GM19043 (cell line): ENCODE results near the gene LEMD2.

Experiments used
- ATAC-seq: cut with Tn5 transposase; IDR thresholded peaks from one replicate; pipeline ENCODE4 v1.9.1; 2021; ENCODE audit warnings: low read depth; ENCODE audit not compliant: unreplicated experiment

Gene LEMD2

DNA sequence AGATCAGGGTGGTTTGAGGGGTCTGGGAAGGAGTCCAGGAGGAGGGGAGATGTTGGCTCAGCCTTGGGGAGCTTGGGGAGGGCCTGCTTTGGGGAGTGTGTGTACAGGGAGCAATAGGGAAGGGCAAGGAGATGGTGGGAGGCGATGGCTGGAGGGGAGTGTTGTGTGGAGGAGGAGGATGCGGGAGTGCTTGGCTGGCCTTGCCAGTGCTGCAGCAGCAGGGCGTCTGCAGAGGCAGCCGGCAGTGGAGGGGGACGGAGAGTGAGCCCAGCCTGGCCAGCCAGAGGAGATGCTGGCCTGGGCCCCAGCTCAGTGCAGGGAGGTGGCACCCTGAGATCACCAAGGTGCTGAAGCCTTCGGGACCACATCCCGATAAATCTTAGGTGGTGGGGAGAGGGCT lies 46.1 kb downstream of the LEMD2 start:
- no peak for ATAC-seq

DNA sequence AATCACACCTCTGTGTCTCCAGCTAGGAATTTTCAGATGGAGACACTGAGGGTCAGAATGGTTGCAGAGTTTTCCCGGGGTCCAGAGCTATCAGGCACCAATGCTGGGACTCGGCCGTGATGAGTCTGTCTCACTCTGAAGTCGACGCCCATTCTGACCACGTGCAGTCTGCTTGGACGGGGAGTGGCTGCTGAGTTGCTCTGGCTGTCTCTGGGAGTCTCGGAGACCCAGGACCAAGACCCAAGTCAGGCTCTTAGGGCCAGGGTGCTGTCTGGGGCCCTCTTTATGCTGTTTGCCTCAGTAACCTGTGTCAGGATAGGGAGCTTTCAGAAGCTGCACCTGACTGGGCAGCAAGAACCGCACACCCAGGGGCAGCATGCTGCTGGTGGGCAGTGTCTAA lies 46.8 kb downstream of the LEMD2 start:
- ATAC-seq, result no peak

GRCh38 chr6:33740794-33741193 lies 48.1 kb downstream of the LEMD2 start:
- no peak for ATAC-seq

- ATAC-seq, result no peak
These were observed 48.7 kb downstream of the LEMD2 start for GRCh38 chr6:33740204-33740608.

- ATAC-seq, result no peak
These were observed 49.4 kb downstream of the LEMD2 start for GRCh38 chr6:33739571-33739970.

DNA sequence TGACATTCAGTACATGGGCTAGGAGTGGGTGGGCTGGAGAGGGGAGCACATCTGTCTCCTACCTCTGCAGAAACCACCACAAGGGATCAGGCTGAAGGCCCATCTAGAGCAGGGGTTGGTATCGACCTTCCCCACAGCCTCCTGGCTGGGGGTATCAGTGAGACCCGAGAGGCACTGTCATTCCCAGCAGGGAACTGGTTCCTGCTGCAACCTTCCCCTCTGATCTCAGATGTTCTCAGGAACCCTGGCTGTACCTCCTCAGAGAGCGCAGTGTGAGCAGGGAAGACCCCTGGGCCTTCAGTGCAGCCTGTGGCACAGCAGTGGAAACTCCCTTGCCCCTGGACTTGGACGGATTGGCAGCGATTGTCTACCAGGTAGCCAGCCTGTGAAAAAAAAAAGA lies 50.1 kb downstream of the LEMD2 start:
- ATAC-seq, result no peak

- no peak for ATAC-seq
These were observed 50.8 kb downstream of the LEMD2 start for GRCh38 chr6:33738153-33738552.

GRCh38 chr6:33737267-33738026 lies 51.5 kb downstream of the LEMD2 start:
- no peak for ATAC-seq

DNA sequence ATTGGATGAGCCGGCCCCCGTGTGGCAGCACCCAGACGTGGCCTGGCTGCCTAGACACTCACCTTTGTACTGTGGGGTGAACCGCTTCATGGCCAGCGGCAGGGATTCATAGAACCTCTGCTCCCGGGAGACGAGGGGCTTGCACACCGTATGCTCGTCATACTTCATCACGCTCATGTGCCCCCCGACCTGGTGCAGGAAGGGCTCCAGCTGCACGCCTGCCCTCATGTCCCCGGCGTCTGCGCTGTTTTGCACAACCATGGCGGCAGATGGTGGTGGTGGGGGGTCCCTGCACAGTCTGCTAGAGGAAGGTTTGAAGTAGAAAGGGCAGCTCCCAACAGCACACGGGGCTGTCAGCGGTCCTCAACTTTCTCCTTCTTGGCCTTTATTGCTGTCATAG lies 53.7 kb downstream of the LEMD2 start:
- no peak for ATAC-seq

DNA sequence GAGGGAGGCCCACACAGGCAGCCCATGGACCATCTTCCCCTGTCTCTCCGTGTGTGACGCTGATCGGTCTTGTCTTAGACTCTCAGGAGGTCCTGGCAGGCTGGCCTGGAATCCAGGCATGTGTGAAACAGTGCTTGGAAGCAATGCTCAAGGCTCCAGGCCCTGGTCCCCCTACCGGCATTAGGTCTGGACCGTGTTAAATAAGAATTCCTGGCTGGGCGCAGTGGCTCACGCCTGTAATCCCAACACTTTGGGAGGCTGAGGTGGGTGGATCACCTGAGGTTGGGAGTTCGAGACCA lies 55.3 kb downstream of the LEMD2 start:
- no peak for ATAC-seq

- ATAC-seq, result no peak
These were observed 55.9 kb downstream of the LEMD2 start for GRCh38 chr6:33732817-33733708.

DNA sequence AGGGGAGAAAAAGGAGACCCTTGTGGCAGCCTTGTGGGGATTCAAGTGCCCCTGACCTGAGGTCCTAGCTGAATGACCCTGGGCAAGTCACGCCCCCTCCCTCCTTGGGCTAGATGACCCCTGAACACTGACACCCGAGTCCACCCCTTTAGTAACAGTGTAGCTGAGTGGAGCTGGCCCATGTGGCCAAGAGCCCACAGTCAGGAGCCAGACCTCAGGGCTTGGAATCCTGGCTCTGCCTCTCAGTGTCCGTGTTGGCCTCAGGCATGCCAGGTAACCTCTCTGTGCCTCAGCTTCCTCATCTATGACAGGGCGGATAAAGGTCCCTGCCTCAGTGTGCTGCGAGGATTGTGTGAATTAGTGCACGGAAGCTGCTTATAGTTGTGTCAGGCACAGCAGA lies 56.5 kb downstream of the LEMD2 start:
- no peak for ATAC-seq

GRCh38 chr6:33731751-33732282 lies 57.1 kb downstream of the LEMD2 start:
- no peak for ATAC-seq

DNA sequence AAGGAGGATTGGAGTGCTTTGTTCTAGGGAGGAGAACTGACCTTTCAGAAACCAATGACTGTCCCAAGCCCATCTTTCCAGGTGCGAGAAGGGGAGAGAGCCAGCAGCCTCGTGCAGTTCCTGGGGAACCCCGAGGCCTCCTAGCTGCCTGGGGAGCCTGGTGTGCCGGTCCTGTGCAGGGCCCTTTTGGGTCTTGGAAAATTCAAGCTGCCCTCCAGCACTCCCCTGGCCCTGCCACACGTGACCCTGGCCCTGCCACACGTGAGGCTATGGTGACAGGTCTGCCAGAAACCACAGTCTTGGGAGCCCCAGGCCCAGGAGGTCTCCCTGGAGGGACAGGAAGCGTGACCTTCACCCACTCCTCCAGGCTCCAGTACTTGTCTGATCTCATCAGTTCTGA lies 57.9 kb downstream of the LEMD2 start:
- ATAC-seq, result no peak

- ATAC-seq, result no peak
These were observed 58.3 kb downstream of the LEMD2 start for GRCh38 chr6:33730611-33731010.

DNA sequence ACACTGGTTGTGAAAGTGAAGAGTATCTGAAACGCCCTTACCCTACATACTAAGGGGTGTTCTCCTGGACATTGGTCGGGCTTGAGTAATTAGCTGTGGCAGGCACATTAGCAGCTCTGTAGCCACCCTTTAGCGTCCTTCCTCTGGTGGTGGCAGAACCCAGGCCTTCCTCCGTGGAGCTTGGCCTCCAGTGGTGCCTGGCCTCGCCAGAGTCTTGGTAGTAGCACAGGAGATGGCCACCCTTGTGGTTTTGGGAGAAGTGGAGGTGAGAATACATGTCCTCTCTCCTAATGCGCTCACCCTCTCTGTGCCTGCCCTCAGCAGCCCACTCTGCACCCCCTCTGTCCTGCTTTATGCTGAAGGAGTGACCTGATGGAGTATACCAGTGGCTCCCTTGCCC lies 59.9 kb downstream of the LEMD2 start:
- no peak for ATAC-seq

- ATAC-seq, result no peak
These were observed 60.5 kb downstream of the LEMD2 start for GRCh38 chr6:33728438-33728837.

DNA sequence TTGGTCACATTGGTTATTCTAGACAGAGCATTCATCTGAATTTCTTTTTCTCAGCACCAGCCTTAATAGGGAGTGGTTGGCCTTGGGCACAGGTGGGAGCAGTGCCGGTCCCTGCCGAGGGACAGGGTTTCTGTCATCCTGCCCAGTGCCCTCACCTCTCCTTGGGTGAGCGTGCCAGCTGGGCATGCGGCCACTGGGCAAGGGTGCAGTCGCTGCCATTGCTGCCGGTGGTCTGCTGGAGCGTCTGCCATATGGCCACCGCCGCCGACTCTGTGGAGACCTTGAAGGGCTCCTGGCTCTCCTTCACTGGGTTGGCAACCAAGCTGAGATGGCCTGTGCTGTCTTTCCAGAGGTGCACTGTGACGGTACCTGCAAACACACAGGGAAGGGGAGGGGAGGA lies 61.0 kb downstream of the LEMD2 start:
- no peak for ATAC-seq

GRCh38 chr6:33727126-33727525 lies 61.8 kb downstream of the LEMD2 start:
- ATAC-seq, result no peak

GRCh38 chr6:33726696-33727095 lies 62.2 kb downstream of the LEMD2 start:
- no peak for ATAC-seq

GRCh38 chr6:33725891-33726673 lies 62.8 kb downstream of the LEMD2 start:
- ATAC-seq, result no peak
